Panc1 (cell line): Measurements from ENCODE around the gene SELENOS.

ENCODE experiments used
- POLR2AphosphoS5 ChIP-seq: IDR thresholded peaks from 2 replicates; pipeline ENCODE4 v1.6.1; 2012; ENCODE audit warnings: mild to moderate bottlenecking, low read depth, low read length, moderate library complexity
- REST ChIP-seq, 2 experiments: IDR thresholded peaks; 2 replicates each; pipeline ENCODE4 v1.6.1; 2011 to 2012; ENCODE audit warnings: low read depth in 2 of 2, control low read depth in 1 of 2, low read length in 1 of 2, mild to moderate bottlenecking in 1 of 2, moderate library complexity in 1 of 2; ENCODE audit not compliant: insufficient read depth in 1 of 2
- SIN3A ChIP-seq: IDR thresholded peaks from 2 replicates; pipeline ENCODE4 v1.6.1; 2012; ENCODE audit warnings: low read depth, mild to moderate bottlenecking, low read length, moderate library complexity, borderline replicate concordance; ENCODE audit not compliant: insufficient read depth
- TCF7L2 ChIP-seq: IDR thresholded peaks from 2 replicates; pipeline ENCODE4 v1.6.1; 2011; ENCODE audit warnings: mild to moderate bottlenecking, low read depth, low read length, inconsistent platforms
- TF ChIP-seq, protein P1 (sequence below): fragments of 450-650 bp; IDR thresholded peaks from 2 replicates; pipeline ENCODE4 v1.5.1; 2017; ENCODE audit warnings: mild to moderate bottlenecking

- TF ChIP-seq, protein P1, sequence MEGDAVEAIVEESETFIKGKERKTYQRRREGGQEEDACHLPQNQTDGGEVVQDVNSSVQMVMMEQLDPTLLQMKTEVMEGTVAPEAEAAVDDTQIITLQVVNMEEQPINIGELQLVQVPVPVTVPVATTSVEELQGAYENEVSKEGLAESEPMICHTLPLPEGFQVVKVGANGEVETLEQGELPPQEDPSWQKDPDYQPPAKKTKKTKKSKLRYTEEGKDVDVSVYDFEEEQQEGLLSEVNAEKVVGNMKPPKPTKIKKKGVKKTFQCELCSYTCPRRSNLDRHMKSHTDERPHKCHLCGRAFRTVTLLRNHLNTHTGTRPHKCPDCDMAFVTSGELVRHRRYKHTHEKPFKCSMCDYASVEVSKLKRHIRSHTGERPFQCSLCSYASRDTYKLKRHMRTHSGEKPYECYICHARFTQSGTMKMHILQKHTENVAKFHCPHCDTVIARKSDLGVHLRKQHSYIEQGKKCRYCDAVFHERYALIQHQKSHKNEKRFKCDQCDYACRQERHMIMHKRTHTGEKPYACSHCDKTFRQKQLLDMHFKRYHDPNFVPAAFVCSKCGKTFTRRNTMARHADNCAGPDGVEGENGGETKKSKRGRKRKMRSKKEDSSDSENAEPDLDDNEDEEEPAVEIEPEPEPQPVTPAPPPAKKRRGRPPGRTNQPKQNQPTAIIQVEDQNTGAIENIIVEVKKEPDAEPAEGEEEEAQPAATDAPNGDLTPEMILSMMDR: no peak
- TF ChIP-seq POLR2AphosphoS5 (no peak), REST (IDR thresholded peaks at IDR 0.05; ENCODE audit: insufficient read depth in 1 of 2, low read depth in 2 of 2, low read length in 1 of 2) (no peak), SIN3A (no peak), TCF7L2 (no peak)
These were observed 2.3 kb downstream of the SELENOS start for GRCh38 chr15:101275018-101275417.
